HuH-7 (cell line): ENCODE results near the gene VPS26A.
"Not testable (repeated sequence)": the region's sequence is repeated elsewhere in the genome, so short reads cannot be mapped to it uniquely, and the experiment has no call there.

Experiments
- DNase-seq: peaks from one replicate; pipeline ENCODE4 v3.0.0; 2011; ENCODE audit warnings: low spot score

The VPS26A gene

GRCh38 chr10:69103784-69104183 is 20.2 kb upstream of the VPS26A start:
- DNase-seq = no peak

- DNase-seq = no peak
These were observed 18.8 kb upstream of the VPS26A start for GRCh38 chr10:69104994-69105790.

- no peak for DNase-seq
These were observed 16.8 kb upstream of the VPS26A start for GRCh38 chr10:69107176-69107490.

- no peak for DNase-seq
These were observed 16.3 kb upstream of the VPS26A start for GRCh38 chr10:69107699-69108098.

GRCh38 chr10:69119896-69120295 is 4.1 kb upstream of the VPS26A start:
- DNase-seq = no peak

GRCh38 chr10:69123306-69123746 is 652 bp upstream of the VPS26A start:
- DNase-seq = peak; percentile 36

GRCh38 chr10:69124563-69125268 is 738 bp downstream of the VPS26A start:
- peak; percentile 39 for DNase-seq

GRCh38 chr10:69125554-69125953 is 1.6 kb downstream of the VPS26A start:
- DNase-seq = no peak

- DNase-seq = no peak
These were observed 6.3 kb downstream of the VPS26A start for GRCh38 chr10:69130251-69130650.

- DNase-seq = no peak
These were observed 16.0 kb downstream of the VPS26A start for GRCh38 chr10:69139961-69140360.

GRCh38 chr10:69141304-69141703 is 17.3 kb downstream of the VPS26A start:
- no peak for DNase-seq

GRCh38 chr10:69142074-69142473 is 18.1 kb downstream of the VPS26A start:
- not testable (repeated sequence) for DNase-seq

- no peak for DNase-seq
These were observed 19.0 kb downstream of the VPS26A start for GRCh38 chr10:69142983-69143382.

- no peak for DNase-seq
These were observed 21.4 kb downstream of the VPS26A start for GRCh38 chr10:69145329-69145728.

- DNase-seq = no peak
These were observed 21.9 kb downstream of the VPS26A start for GRCh38 chr10:69145864-69146263.

- DNase-seq = no peak
These were observed 22.8 kb downstream of the VPS26A start for GRCh38 chr10:69146759-69147158.

GRCh38 chr10:69151984-69152383 is 28.0 kb downstream of the VPS26A start:
- no peak for DNase-seq

GRCh38 chr10:69153227-69153626 is 29.2 kb downstream of the VPS26A start:
- no peak for DNase-seq

GRCh38 chr10:69160809-69161241 is 36.8 kb downstream of the VPS26A start:
- no peak for DNase-seq

- DNase-seq = no peak
These were observed 44.5 kb downstream of the VPS26A start for GRCh38 chr10:69168493-69168892.

GRCh38 chr10:69172241-69172982 is 48.4 kb downstream of the VPS26A start:
- DNase-seq = no peak

- DNase-seq = not testable (repeated sequence)
These were observed 51.3 kb downstream of the VPS26A start for GRCh38 chr10:69175326-69175725.

GRCh38 chr10:69176823-69177222 is 52.8 kb downstream of the VPS26A start:
- DNase-seq = no peak
